ENCODE results near the gene ABLIM2. TPM values are rescaled to one million over a fixed set of nuclear protein-coding genes. Genes with fewer than 3 reads are reported as not detected.

Gene ABLIM2
- total and polyA plus RNA-seq, 2 experiments from 2014 or later, result 1.5 to 4.3 TPM

- TF ChIP-seq ETS1 (IDR thresholded peaks at IDR 0.05), result no peak
- no peak for TF ChIP-seq CREB1 (CRISPR knock-in tag; IDR thresholded peaks at IDR 0.05; ENCODE audit: low read depth)
- TF ChIP-seq NANOG (IDR thresholded peaks at IDR 0.05; ENCODE audit: borderline replicate concordance), result no peak
- no peak for TF ChIP-seq ZNF462 (CRISPR knock-in tag; IDR thresholded peaks at IDR 0.05)
Measured at GRCh38 chr4:8102076-8102355, 56.6 kb downstream of the ABLIM2 start (continued).

- no peaks in the 10 kb centered on the region for H4K20me1 ChIP-seq (replicated peaks; ENCODE audit: insufficient read depth)
- Mint-ChIP-seq H3K27me3 (ENCODE audit: insufficient read depth, low read depth, poor library complexity) (peaks cover 16% of the 10 kb centered on the region), H3K4me1 (peaks cover 28% of the 10 kb centered on the region), H3K36me3 (ENCODE audit: low read depth) (no peaks in the 10 kb centered on the region; the same call in 2 of the 3 replicates), H3K9me3 (no peaks in the 10 kb centered on the region), H3K4me3 (no peak overlapping the region), H3K27ac (no peak overlapping the region)
- DNase-seq (ENCODE audit: low spot score) (no peak), ATAC-seq (no peak)
- H3K36me3 ChIP-seq (ENCODE audit: insufficient read depth), result no peaks in the 10 kb centered on the region
- H3K79me2 ChIP-seq (replicated peaks; ENCODE audit: insufficient read depth), result no peaks in the 10 kb centered on the region
- H3K9me2 ChIP-seq (ENCODE audit: insufficient read depth), result no peaks in the 10 kb centered on the region
- no peaks in the 10 kb centered on the region for H3K27me3 ChIP-seq (ENCODE audit: insufficient read depth)
- H3K4me2 ChIP-seq, result no peak overlapping the region
- no peak overlapping the region for H3K27ac ChIP-seq (ENCODE audit: low read depth)
- H3F3A ChIP-seq (replicated peaks; ENCODE audit: low read depth), result no peaks in the 10 kb centered on the region
- H3K4me1 ChIP-seq (ENCODE audit: insufficient read depth), result peaks cover 13% of the 10 kb centered on the region; the same call in 1 of the 2 replicates
- H2AFZ ChIP-seq, result no peak overlapping the region
- no peak overlapping the region for H3K4me3 ChIP-seq
- TF ChIP-seq REST (IDR thresholded peaks at IDR 0.05; ENCODE audit: unreplicated experiment), result no peak
Measured at GRCh38 chr4:8101213-8102075, 57.2 kb downstream of the ABLIM2 start.
